Measurements from ENCODE around the gene ZNRF1. TPM values are rescaled to one million over a fixed set of nuclear protein-coding genes. Genes with fewer than 3 reads are reported as not detected.
"Not testable (repeated sequence)": the region's sequence is repeated elsewhere in the genome, so short reads cannot be mapped to it uniquely, and the experiment has no call there.

The ZNRF1 gene
- total RNA-seq, 1 experiment from 2014 or later = 48.2 TPM

GRCh38 chr16:75026239-75026891, 27.5 kb downstream of the ZNRF1 start:
- Histone ChIP-seq H3K4me2 (ENCODE audit: low read length) (peak overlapping the region; percentile 16; the same call in 1 of the 2 replicates), H3K79me2 (ENCODE audit: insufficient read depth, low read length) (peaks cover 68% of the 10 kb centered on the region), H3K4me1 (ENCODE audit: control insufficient read depth in 1 of 2, insufficient read depth in 2 of 2, low read length in 2 of 2) (peaks cover 38 to 57% of the 10 kb centered on the region in 2 experiments)
- intact Hi-C loops (cut with micrococcal nuclease); H3K9me2 ChIP-seq (ENCODE audit: insufficient read depth); POLR2A ChIA-PET; CTCF ChIA-PET; RAD21 ChIA-PET (ENCODE audit: low non-redundant PET in 1 of 2, low total read pairs in 2 of 2, uncharacterized antibody in 2 of 2, unreplicated experiment in 2 of 2); H3K27me3 ChIP-seq (ENCODE audit: insufficient read depth, low read length); H3K27ac ChIP-seq (ENCODE audit: low read depth, low read length); H2AFZ ChIP-seq (ENCODE audit: low read depth, low read length, poor library complexity, severe bottlenecking); H4K20me1 ChIP-seq (ENCODE audit: insufficient read depth); BruUV-seq (replicated peaks); H3K36me3 ChIP-seq (ENCODE audit: control insufficient read depth in 1 of 2, insufficient read depth in 2 of 2, low read length in 2 of 2); H3K9me3 ChIP-seq (ENCODE audit: control insufficient read depth in 1 of 2, insufficient read depth in 1 of 2, low read depth in 1 of 2, low read length in 2 of 2); DNase-seq (ENCODE audit: low read depth, low spot score); H3K4me3 ChIP-seq (replicated peaks in 1 of 2; ENCODE audit: low read depth in 1 of 2, low read length in 2 of 2); H3K9ac ChIP-seq (ENCODE audit: low read length); ATAC-seq: not testable (repeated sequence)

DNA sequence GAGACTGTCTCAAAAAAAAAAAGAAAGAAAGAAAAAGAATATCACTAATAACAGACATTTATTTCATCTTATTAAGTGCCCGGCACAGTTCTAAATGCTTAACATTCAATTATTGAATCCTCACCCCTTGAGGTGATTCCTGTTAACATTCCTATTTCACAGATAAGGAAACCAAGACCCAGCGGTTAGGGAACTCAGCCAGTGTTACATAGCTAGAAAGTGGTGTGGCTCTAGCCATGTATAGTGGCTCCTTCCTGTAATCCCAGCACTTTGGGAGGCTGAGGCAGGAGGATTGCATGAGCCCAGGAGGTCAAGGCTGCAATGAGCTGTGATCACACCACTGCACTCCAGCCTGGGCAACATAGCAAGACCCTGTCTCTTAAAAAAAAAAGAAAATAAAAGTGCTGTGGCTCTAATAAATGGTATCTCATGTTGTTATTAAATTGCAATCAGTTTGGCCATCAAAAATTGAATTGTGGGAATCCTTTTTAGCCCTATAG, 28.1 kb downstream of the ZNRF1 start:
- no TSS peak for BruUV-seq (replicated peaks)
- TF ChIP-seq, protein P1, sequence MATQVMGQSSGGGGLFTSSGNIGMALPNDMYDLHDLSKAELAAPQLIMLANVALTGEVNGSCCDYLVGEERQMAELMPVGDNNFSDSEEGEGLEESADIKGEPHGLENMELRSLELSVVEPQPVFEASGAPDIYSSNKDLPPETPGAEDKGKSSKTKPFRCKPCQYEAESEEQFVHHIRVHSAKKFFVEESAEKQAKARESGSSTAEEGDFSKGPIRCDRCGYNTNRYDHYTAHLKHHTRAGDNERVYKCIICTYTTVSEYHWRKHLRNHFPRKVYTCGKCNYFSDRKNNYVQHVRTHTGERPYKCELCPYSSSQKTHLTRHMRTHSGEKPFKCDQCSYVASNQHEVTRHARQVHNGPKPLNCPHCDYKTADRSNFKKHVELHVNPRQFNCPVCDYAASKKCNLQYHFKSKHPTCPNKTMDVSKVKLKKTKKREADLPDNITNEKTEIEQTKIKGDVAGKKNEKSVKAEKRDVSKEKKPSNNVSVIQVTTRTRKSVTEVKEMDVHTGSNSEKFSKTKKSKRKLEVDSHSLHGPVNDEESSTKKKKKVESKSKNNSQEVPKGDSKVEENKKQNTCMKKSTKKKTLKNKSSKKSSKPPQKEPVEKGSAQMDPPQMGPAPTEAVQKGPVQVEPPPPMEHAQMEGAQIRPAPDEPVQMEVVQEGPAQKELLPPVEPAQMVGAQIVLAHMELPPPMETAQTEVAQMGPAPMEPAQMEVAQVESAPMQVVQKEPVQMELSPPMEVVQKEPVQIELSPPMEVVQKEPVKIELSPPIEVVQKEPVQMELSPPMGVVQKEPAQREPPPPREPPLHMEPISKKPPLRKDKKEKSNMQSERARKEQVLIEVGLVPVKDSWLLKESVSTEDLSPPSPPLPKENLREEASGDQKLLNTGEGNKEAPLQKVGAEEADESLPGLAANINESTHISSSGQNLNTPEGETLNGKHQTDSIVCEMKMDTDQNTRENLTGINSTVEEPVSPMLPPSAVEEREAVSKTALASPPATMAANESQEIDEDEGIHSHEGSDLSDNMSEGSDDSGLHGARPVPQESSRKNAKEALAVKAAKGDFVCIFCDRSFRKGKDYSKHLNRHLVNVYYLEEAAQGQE (IDR thresholded peaks at IDR 0.05; ENCODE audit: low read depth) = no peak
- TF ChIP-seq FOSL1 (IDR thresholded peaks at IDR 0.05; ENCODE audit: low read depth) = no peak
- ChIA-PET RAD21 (ENCODE audit: low non-redundant PET in 1 of 2, low total read pairs in 2 of 2, uncharacterized antibody in 2 of 2, unreplicated experiment in 2 of 2) (no interaction called here), CTCF (no interaction called here), POLR2A (no interaction called here)
- no peak for DNase-seq (ENCODE audit: low read depth, low spot score)
- Histone ChIP-seq H3K4me1 (ENCODE audit: control insufficient read depth in 1 of 2, insufficient read depth in 2 of 2, low read length in 2 of 2) (peaks cover 44 to 61% of the 10 kb centered on the region in 2 experiments), H3K27me3 (ENCODE audit: insufficient read depth, low read length) (no peaks in the 10 kb centered on the region), H3K36me3 (ENCODE audit: control insufficient read depth in 1 of 2, insufficient read depth in 2 of 2, low read length in 2 of 2) (no peaks in the 10 kb centered on the region), H2AFZ (ENCODE audit: low read depth, low read length, poor library complexity, severe bottlenecking) (no peak overlapping the region), H3K27ac (ENCODE audit: low read depth, low read length) (no peak overlapping the region), H3K79me2 (ENCODE audit: insufficient read depth, low read length) (peaks cover 68% of the 10 kb centered on the region), H3K9me2 (ENCODE audit: insufficient read depth) (no peaks in the 10 kb centered on the region), H3K4me3 (replicated peaks in 1 of 2; ENCODE audit: low read depth in 1 of 2, low read length in 2 of 2) (no peak overlapping the region), H4K20me1 (ENCODE audit: insufficient read depth) (0 out of 2 replicates have a peak, but pooled peaks cover 4% of the 10 kb centered on the region), H3K9ac (ENCODE audit: low read length) (no peak overlapping the region), H3K9me3 (ENCODE audit: control insufficient read depth in 1 of 2, insufficient read depth in 1 of 2, low read depth in 1 of 2, low read length in 2 of 2) (no peaks in the 10 kb centered on the region; a peak in 1 of 4 replicates), H3K4me2 (ENCODE audit: low read length) (no peak overlapping the region)
- ATAC-seq = no peak
- intact Hi-C loops (cut with micrococcal nuclease) = no loop called here
